ENCODE data around the gene SPRR3.

SPRR3 gene

GRCh38 chr1:153030895-153031294 lies 29.3 kb downstream of the SPRR3 start, which contains the start of gene SPRR1B:
SPRR1B (plus strand) TSS chr1:153031203; CDS start chr1:153032346, 1,143 bp downstream.
- Mint-ChIP-seq H3K9me3 (no peaks in the 10 kb centered on the region), H3K27ac (no peak within 1 kb of the TSS), H3K36me3 (ENCODE audit: low read depth) (no peaks in the 10 kb centered on the region), H3K4me3 (no peak within 1 kb of the TSS), H3K4me1 (no peaks in the 10 kb centered on the region), H3K27me3 (ENCODE audit: low read depth) (peaks cover 9% of the 10 kb centered on the region)
- TF ChIP-seq, protein P1, sequence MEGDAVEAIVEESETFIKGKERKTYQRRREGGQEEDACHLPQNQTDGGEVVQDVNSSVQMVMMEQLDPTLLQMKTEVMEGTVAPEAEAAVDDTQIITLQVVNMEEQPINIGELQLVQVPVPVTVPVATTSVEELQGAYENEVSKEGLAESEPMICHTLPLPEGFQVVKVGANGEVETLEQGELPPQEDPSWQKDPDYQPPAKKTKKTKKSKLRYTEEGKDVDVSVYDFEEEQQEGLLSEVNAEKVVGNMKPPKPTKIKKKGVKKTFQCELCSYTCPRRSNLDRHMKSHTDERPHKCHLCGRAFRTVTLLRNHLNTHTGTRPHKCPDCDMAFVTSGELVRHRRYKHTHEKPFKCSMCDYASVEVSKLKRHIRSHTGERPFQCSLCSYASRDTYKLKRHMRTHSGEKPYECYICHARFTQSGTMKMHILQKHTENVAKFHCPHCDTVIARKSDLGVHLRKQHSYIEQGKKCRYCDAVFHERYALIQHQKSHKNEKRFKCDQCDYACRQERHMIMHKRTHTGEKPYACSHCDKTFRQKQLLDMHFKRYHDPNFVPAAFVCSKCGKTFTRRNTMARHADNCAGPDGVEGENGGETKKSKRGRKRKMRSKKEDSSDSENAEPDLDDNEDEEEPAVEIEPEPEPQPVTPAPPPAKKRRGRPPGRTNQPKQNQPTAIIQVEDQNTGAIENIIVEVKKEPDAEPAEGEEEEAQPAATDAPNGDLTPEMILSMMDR (IDR thresholded peaks at IDR 0.05; ENCODE audit: unreplicated experiment in 3 of 3) = no peak

- Mint-ChIP-seq H3K36me3 (ENCODE audit: low read depth) (no peaks in the 10 kb centered on the region), H3K27me3 (ENCODE audit: low read depth) (peaks cover 9% of the 10 kb centered on the region), H3K27ac (no peak overlapping the region), H3K9me3 (no peaks in the 10 kb centered on the region), H3K4me3 (no peak overlapping the region), H3K4me1 (no peaks in the 10 kb centered on the region)
- TF ChIP-seq, protein P1 (IDR thresholded peaks at IDR 0.05; ENCODE audit: unreplicated experiment in 3 of 3) = no peak
Measured at GRCh38 chr1:153032073-153032472, 30.5 kb downstream of the SPRR3 start.

DNA sequence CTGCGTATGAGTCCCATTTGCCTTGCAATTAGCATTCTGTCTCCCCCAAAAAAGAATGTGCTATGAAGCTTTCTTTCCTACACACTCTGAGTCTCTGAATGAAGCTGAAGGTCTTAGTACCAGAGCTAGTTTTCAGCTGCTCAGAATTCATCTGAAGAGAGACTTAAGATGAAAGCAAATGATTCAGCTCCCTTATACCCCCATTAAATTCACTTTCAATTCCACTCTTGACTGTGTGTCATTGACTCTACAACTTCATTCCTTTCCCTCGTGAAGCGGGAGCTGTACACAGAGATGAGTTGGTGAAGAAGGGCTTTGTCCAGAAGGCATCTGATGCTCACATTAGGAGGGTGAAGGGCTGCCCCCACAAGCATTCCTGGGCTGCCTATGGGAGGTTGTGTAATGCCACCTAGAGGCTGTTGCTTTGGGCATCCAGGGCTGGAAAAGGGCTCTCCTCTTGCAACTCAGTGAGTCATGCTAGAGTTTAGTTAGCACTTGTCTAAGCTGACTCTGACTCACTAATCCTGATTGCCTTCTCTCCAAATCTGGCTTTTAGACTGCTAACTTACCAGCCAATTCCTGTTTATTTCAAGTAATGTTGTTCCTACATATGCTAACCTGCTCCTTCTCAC lies 31.2 kb downstream of the SPRR3 start:
- Mint-ChIP-seq H3K9me3 (no peaks in the 10 kb centered on the region), H3K36me3 (ENCODE audit: low read depth) (no peaks in the 10 kb centered on the region), H3K4me1 (no peaks in the 10 kb centered on the region), H3K27me3 (ENCODE audit: low read depth) (peaks cover 9% of the 10 kb centered on the region), H3K27ac (no peak overlapping the region), H3K4me3 (no peak overlapping the region)
- TF ChIP-seq, protein P1 (IDR thresholded peaks at IDR 0.05; ENCODE audit: unreplicated experiment in 3 of 3) = no peak

DNA sequence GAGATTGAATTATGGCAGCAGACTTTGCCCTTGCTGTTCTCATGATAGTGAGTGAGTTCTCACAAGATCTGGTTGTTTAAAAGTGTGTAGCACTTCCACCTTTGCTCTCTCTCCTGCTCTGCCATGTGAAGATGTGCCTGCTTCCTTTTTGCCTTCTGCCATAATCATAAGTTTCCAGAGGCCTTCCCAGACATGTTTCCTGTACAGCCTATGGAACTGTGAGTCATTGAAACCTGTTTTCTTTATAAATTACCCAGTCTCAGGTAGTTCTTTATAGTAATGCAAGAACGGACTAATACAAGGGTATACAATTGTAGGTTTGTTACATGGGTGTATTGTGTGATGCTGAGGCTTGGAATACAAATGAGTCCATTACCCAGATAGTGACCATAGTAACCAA lies 33.7 kb downstream of the SPRR3 start:
- no peaks in the 10 kb centered on the region for H3K36me3 Mint-ChIP-seq (ENCODE audit: low read depth)
- no peak overlapping the region for H3K27ac Mint-ChIP-seq
- H3K27me3 Mint-ChIP-seq (ENCODE audit: low read depth) = peaks cover 13% of the 10 kb centered on the region
- no peak overlapping the region for H3K4me3 Mint-ChIP-seq
- no peaks in the 10 kb centered on the region for H3K4me1 Mint-ChIP-seq
- TF ChIP-seq, protein P1 (IDR thresholded peaks at IDR 0.05; ENCODE audit: unreplicated experiment in 3 of 3) = no peak
- H3K9me3 Mint-ChIP-seq = no peaks in the 10 kb centered on the region

DNA sequence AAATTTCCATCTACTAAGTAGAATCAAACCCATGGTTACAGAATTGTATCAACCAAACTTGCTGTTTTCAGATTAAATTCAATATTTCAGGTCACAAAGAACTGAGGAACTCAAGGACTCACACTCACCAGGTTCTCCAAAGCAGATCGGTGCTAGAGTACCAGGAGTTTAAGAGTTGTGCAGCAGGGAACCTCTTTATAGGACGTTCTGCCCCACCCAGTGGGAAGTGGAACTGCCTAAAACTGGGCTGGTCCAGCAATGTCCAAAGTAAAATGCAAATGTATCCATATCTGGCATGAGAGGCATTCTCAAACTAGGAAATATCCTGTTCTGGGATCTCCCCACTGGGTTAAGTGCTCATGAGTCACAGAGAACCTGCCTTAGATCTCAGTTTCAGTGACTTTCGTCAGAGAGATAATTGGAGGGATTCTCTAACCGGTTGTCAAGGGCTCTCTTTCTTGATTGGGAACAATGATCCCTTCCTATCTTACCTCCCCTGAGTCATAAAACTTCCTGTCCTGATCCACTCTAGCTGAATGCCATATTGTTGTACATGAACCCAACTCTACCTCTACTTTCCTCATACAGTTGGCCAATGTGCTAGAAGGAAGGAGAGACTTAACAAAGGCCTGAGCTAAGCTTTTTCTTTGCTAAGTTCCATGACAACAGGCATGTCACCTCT lies 39.5 kb downstream of the SPRR3 start, which contains the start of gene SPRR2D:
Gene SPRR2D (minus strand): TSS at position 171 of the 682 bp plus-strand sequence. CDS start 774 bp downstream, outside the sequence.
- no peaks in the 10 kb centered on the region for H3K9me3 Mint-ChIP-seq
- H3K36me3 Mint-ChIP-seq (ENCODE audit: low read depth) = no peaks in the 10 kb centered on the region

More for the DNA sequence above, 39.5 kb downstream of the SPRR3 start, which contains the start of gene SPRR2D:
- Mint-ChIP-seq H3K4me1 (no peaks in the 10 kb centered on the region), H3K27me3 (ENCODE audit: low read depth) (peaks cover 6% of the 10 kb centered on the region), H3K4me3 (no peak within 1 kb of the TSS), H3K27ac (no peak within 1 kb of the TSS)
- TF ChIP-seq, protein P1 (IDR thresholded peaks at IDR 0.05; ENCODE audit: unreplicated experiment in 3 of 3) = no peak

Data from nephron (organoid).